ENCODE data around the gene MACROD2. TPM values are rescaled to one million over a fixed set of nuclear protein-coding genes. Genes with fewer than 3 reads are reported as not detected.

MACROD2 gene
- polyA plus RNA-seq, 1 donor from 2014 or later, result 23.2 TPM

- Histone ChIP-seq H3K79me2 (replicated peaks; ENCODE audit: insufficient read depth, low read length) (no peaks in the 10 kb centered on the region), H4K20me1 (ENCODE audit: insufficient read depth) (no peaks in the 10 kb centered on the region)
These were observed 668.8 kb downstream of the MACROD2 start for GRCh38 chr20:14664101-14664500.

GRCh38 chr20:14666696-14667095 is 671.4 kb downstream of the MACROD2 start:
- H3K4me2 ChIP-seq (ENCODE audit: low read length), result no peak overlapping the region
- no peaks in the 10 kb centered on the region for H3K9me3 ChIP-seq (ENCODE audit: low read length)
- H3F3A ChIP-seq (ENCODE audit: insufficient read depth, low read length, poor library complexity, severe bottlenecking), result peaks cover 5% of the 10 kb centered on the region
- H3K36me3 ChIP-seq (ENCODE audit: insufficient read depth, low read length), result no peaks in the 10 kb centered on the region
- TF ChIP-seq SMC3 (conservative IDR thresholded peaks at IDR 0.05; ENCODE audit: poor library complexity), result no peak
- TF ChIP-seq TAF1 (IDR thresholded peaks at IDR 0.05; ENCODE audit: low read depth), result no peak
- TF ChIP-seq REST (IDR thresholded peaks at IDR 0.05; ENCODE audit: borderline replicate concordance), result no peak
- no peak for TF ChIP-seq EP300 (conservative IDR thresholded peaks at IDR 0.05; ENCODE audit: poor library complexity, severe bottlenecking)
- no peak for TF ChIP-seq POLR2AphosphoS5 (IDR thresholded peaks at IDR 0.05)
- TF ChIP-seq RAD21 (conservative IDR thresholded peaks at IDR 0.05), result no peak
- no peak for TF ChIP-seq EZH2 (IDR thresholded peaks at IDR 0.05; ENCODE audit: borderline replicate concordance, insufficient read depth, low read length, poor library complexity, severe bottlenecking)
- no peak for TF ChIP-seq MXI1 (conservative IDR thresholded peaks at IDR 0.05; ENCODE audit: poor library complexity, severe bottlenecking)
- no peak for TF ChIP-seq CTCF (IDR thresholded peaks at IDR 0.05; ENCODE audit: poor library complexity, severe bottlenecking)
- H3K9ac ChIP-seq (ENCODE audit: low read length), result no peak overlapping the region
- H2AFZ ChIP-seq (ENCODE audit: low read depth, low read length), result no peak overlapping the region
- H3K27ac ChIP-seq (ENCODE audit: low read length), result no peak overlapping the region
- H4K20me1 ChIP-seq (ENCODE audit: insufficient read depth), result no peaks in the 10 kb centered on the region
- H3K79me2 ChIP-seq (replicated peaks; ENCODE audit: insufficient read depth, low read length), result no peaks in the 10 kb centered on the region
- H3K4me3 ChIP-seq (ENCODE audit: low read length), result no peak overlapping the region
- H3K9me2 ChIP-seq (ENCODE audit: insufficient read depth, low read length), result no peaks in the 10 kb centered on the region
- H3K27me3 ChIP-seq (ENCODE audit: insufficient read depth, low read depth, low read length), result no peaks in the 10 kb centered on the region

More at GRCh38 chr20:14664101-14664500, 668.8 kb downstream of the MACROD2 start:
- Histone ChIP-seq H3K36me3 (ENCODE audit: insufficient read depth, low read length) (no peaks in the 10 kb centered on the region), H3K9me3 (ENCODE audit: low read length) (no peaks in the 10 kb centered on the region), H3K4me2 (ENCODE audit: low read length) (no peak overlapping the region), H3K27me3 (ENCODE audit: insufficient read depth, low read depth, low read length) (no peaks in the 10 kb centered on the region), H3K9me2 (ENCODE audit: insufficient read depth, low read length) (no peaks in the 10 kb centered on the region), H3F3A (ENCODE audit: insufficient read depth, low read length, poor library complexity, severe bottlenecking) (peaks cover 5% of the 10 kb centered on the region), H3K9ac (ENCODE audit: low read length) (no peak overlapping the region), H3K4me3 (ENCODE audit: low read length) (no peak overlapping the region), H2AFZ (ENCODE audit: low read depth, low read length) (no peak overlapping the region), H3K27ac (ENCODE audit: low read length) (no peak overlapping the region)
- TF ChIP-seq CTCF (IDR thresholded peaks at IDR 0.05; ENCODE audit: poor library complexity, severe bottlenecking) (no peak), TAF1 (IDR thresholded peaks at IDR 0.05; ENCODE audit: low read depth) (no peak), SMC3 (conservative IDR thresholded peaks at IDR 0.05; ENCODE audit: poor library complexity) (no peak), EP300 (conservative IDR thresholded peaks at IDR 0.05; ENCODE audit: poor library complexity, severe bottlenecking) (no peak)
